HEK293 (cell line): ENCODE results near the gene NOLC1.

Experiments used
- BCL11B ChIP-seq: fragments of 450-650 bp; formaldehyde crosslinking; IDR thresholded peaks from 2 replicates; pipeline ENCODE4 v1.5.1; 2016; ENCODE audit warnings: low read depth, missing biosample characterization, missing genetic modification characterization
- GLIS2 ChIP-seq: fragments of 450-650 bp; formaldehyde crosslinking; IDR thresholded peaks from 2 replicates; pipeline ENCODE4 v1.5.1; 2016; ENCODE audit warnings: missing biosample characterization, missing genetic modification characterization
- HOXC10 ChIP-seq: sonication (generic); formaldehyde crosslinking; IDR thresholded peaks from 2 replicates; pipeline ENCODE4 v1.8.1; 2023; ENCODE audit warnings: mild to moderate bottlenecking, missing genetic modification reagents
- RBAK ChIP-seq: fragments of 450-650 bp; formaldehyde crosslinking; IDR thresholded peaks from 2 replicates; pipeline ENCODE4 v1.5.1; 2016; ENCODE audit warnings: missing biosample characterization, missing genetic modification characterization
- SALL2 ChIP-seq: fragments of 450-650 bp; formaldehyde crosslinking; IDR thresholded peaks from 2 replicates; pipeline ENCODE4 v1.5.0; 2017; ENCODE audit warnings: missing biosample characterization, mild to moderate bottlenecking, missing genetic modification characterization, borderline replicate concordance
- SP3 ChIP-seq: fragments of 450-650 bp; formaldehyde crosslinking; IDR thresholded peaks from 2 replicates; pipeline ENCODE4 v1.5.1; 2016; ENCODE audit warnings: missing biosample characterization, missing genetic modification characterization
- WT1 ChIP-seq: fragments of 450-650 bp; formaldehyde crosslinking; IDR thresholded peaks from 2 replicates; pipeline ENCODE4 v1.5.1; 2016; ENCODE audit warnings: missing biosample characterization, missing genetic modification characterization
- ZFP3 ChIP-seq: fragments of 450-650 bp; formaldehyde crosslinking; IDR thresholded peaks from 2 replicates; pipeline ENCODE4 v1.5.1; 2016; ENCODE audit warnings: low read depth, missing biosample characterization, missing genetic modification characterization
- ZFP37 ChIP-seq: fragments of 450-650 bp; formaldehyde crosslinking; IDR thresholded peaks from 2 replicates; pipeline ENCODE4 v1.5.1; 2016; ENCODE audit warnings: missing biosample characterization, missing genetic modification characterization
- ZFP41 ChIP-seq: fragments of 450-650 bp; formaldehyde crosslinking; IDR thresholded peaks from 2 replicates; pipeline ENCODE4 v1.5.1; 2016; ENCODE audit warnings: missing biosample characterization, missing genetic modification characterization, borderline replicate concordance
- ZNF114 ChIP-seq: fragments of 450-650 bp; formaldehyde crosslinking; IDR thresholded peaks from 2 replicates; pipeline ENCODE4 v1.5.0; 2017; ENCODE audit warnings: missing biosample characterization, missing genetic modification characterization
- ZNF18 ChIP-seq: fragments of 450-650 bp; formaldehyde crosslinking; IDR thresholded peaks from 2 replicates; pipeline ENCODE4 v1.5.1; 2016; ENCODE audit warnings: missing biosample characterization, missing genetic modification characterization
- ZNF239 ChIP-seq: fragments of 450-650 bp; formaldehyde crosslinking; IDR thresholded peaks from 2 replicates; pipeline ENCODE4 v1.5.1; 2016; ENCODE audit warnings: missing biosample characterization, missing genetic modification characterization
- ZNF362 ChIP-seq: fragments of 450-650 bp; formaldehyde crosslinking; IDR thresholded peaks from 2 replicates; pipeline ENCODE4 v1.5.1; 2016; ENCODE audit warnings: missing biosample characterization, missing genetic modification characterization
- ZNF518A ChIP-seq: fragments of 450-650 bp; formaldehyde crosslinking; conservative IDR thresholded peaks from 2 replicates; pipeline ENCODE4 v1.5.1; 2016; ENCODE audit warnings: low read depth, missing biosample characterization, missing genetic modification characterization
- ZNF549 ChIP-seq: fragments of 450-650 bp; IDR thresholded peaks from 2 replicates; pipeline ENCODE4 v1.5.1; 2018; ENCODE audit warnings: missing biosample characterization, missing genetic modification characterization, mild to moderate bottlenecking, inconsistent platforms, moderate library complexity
- ZNF624 ChIP-seq: fragments of 450-650 bp; formaldehyde crosslinking; IDR thresholded peaks from 2 replicates; pipeline ENCODE4 v1.5.1; 2017; ENCODE audit warnings: missing biosample characterization, missing genetic modification characterization
- ZNF639 ChIP-seq: fragments of 450-650 bp; formaldehyde crosslinking; IDR thresholded peaks from 2 replicates; pipeline ENCODE4 v1.5.1; 2016; ENCODE audit warnings: missing biosample characterization, missing genetic modification characterization
- ZNF704 ChIP-seq: fragments of 450-650 bp; formaldehyde crosslinking; IDR thresholded peaks from 2 replicates; pipeline ENCODE4 v1.5.1; 2016; ENCODE audit warnings: missing biosample characterization, missing genetic modification characterization
- ZNF76 ChIP-seq: fragments of 450-650 bp; formaldehyde crosslinking; IDR thresholded peaks from 2 replicates; pipeline ENCODE4; 2016; ENCODE audit warnings: low read depth, missing biosample characterization, missing genetic modification characterization, borderline replicate concordance
- ZNF776 ChIP-seq: fragments of 450-650 bp; formaldehyde crosslinking; IDR thresholded peaks from 2 replicates; pipeline ENCODE4 v1.5.0; 2017; ENCODE audit warnings: missing biosample characterization, missing genetic modification characterization, borderline replicate concordance
- ZNF785 ChIP-seq: fragments of 450-650 bp; formaldehyde crosslinking; IDR thresholded peaks from 2 replicates; pipeline ENCODE4 v1.5.1; 2016; ENCODE audit warnings: missing biosample characterization, missing genetic modification characterization
- TF ChIP-seq, protein P1 (sequence below): fragments of 450-650 bp; formaldehyde crosslinking; IDR thresholded peaks from 2 replicates; pipeline ENCODE4 v1.5.1; 2017; ENCODE audit warnings: missing biosample characterization, mild to moderate bottlenecking, missing genetic modification characterization, moderate library complexity
- TF ChIP-seq, protein P2 (sequence below): fragments of 450-650 bp; formaldehyde crosslinking; IDR thresholded peaks from 2 replicates; pipeline ENCODE4 v1.5.1; 2016; ENCODE audit warnings: missing biosample characterization, missing genetic modification characterization

Gene NOLC1

GRCh38 chr10:102132563-102133372 lies 19.4 kb upstream of the NOLC1 start, which contains the start of gene PPRC1 (continued):
- peak; percentile 96 for TF ChIP-seq ZNF704 (tag by site-specific recombination)
- TF ChIP-seq RBAK (tag by site-specific recombination), result no peak
- no peak for TF ChIP-seq ZNF114 (tag by site-specific recombination)
- TF ChIP-seq GLIS2 (tag by site-specific recombination), result no peak
- TF ChIP-seq, protein P1, sequence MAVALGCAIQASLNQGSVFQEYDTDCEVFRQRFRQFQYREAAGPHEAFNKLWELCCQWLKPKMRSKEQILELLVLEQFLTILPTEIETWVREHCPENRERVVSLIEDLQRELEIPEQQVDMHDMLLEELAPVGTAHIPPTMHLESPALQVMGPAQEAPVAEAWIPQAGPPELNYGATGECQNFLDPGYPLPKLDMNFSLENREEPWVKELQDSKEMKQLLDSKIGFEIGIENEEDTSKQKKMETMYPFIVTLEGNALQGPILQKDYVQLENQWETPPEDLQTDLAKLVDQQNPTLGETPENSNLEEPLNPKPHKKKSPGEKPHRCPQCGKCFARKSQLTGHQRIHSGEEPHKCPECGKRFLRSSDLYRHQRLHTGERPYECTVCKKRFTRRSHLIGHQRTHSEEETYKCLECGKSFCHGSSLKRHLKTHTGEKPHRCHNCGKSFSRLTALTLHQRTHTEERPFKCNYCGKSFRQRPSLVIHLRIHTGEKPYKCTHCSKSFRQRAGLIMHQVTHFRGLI (tag by site-specific recombination), result peak; percentile 51; the same call in 1 of the 2 replicates
- TF ChIP-seq, protein P2, sequence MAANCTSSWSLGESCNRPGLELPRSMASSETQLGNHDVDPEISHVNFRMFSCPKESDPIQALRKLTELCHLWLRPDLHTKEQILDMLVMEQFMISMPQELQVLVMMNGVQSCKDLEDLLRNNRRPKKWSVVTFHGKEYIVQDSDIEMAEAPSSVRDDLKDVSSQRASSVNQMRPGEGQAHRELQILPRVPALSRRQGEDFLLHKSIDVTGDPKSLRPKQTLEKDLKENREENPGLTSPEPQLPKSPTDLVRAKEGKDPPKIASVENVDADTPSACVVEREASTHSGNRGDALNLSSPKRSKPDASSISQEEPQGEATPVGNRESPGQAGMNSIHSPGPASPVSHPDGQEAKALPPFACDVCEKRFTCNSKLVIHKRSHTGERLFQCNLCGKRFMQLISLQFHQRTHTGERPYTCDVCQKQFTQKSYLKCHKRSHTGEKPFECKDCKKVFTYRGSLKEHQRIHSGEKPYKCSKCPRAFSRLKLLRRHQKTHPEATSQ (tag by site-specific recombination), result peak; percentile 34; the same call in 1 of the 2 replicates
- TF ChIP-seq ZNF785, result no peak; the same call in 1 of the 2 replicates
- TF ChIP-seq BCL11B (tag by site-specific recombination), result no peak
- peak; percentile 60 for TF ChIP-seq ZFP37 (tag by site-specific recombination)
- TF ChIP-seq ZNF776 (tag by site-specific recombination), result no peak
- TF ChIP-seq SALL2, result no peak
- TF ChIP-seq HOXC10 (CRISPR knock-in tag), result no peak
- TF ChIP-seq ZFP41 (tag by site-specific recombination), result no peak
- peak; percentile 92 for TF ChIP-seq SP3 (tag by site-specific recombination)
- no peak for TF ChIP-seq ZNF362
- no peak for TF ChIP-seq ZNF624
- peak; percentile 100 for TF ChIP-seq ZNF76 (tag by site-specific recombination)
- TF ChIP-seq WT1 (tag by site-specific recombination), result peak; percentile 20; the same call in 1 of the 2 replicates
- no peak for TF ChIP-seq ZNF549 (tag by site-specific recombination)
- peak; percentile 84 for TF ChIP-seq ZNF639
- no peak for TF ChIP-seq ZFP3 (tag by site-specific recombination)
- TF ChIP-seq ZNF239 (tag by site-specific recombination), result peak; percentile 60; the same call in 1 of the 2 replicates
- TF ChIP-seq ZNF518A (tag by site-specific recombination), result 0 out of 2 replicates have a peak, but pooled peaks have one; percentile 20
- 0 out of 2 replicates have a peak, but pooled peaks have one; percentile 14 for TF ChIP-seq ZNF18
